ENCODE results near the gene UMPS. TPM values are rescaled to one million over a fixed set of nuclear protein-coding genes. Genes with fewer than 3 reads are reported as not detected.
A peak's percentile ranks its signal among the peaks of the same experiment; 100 is the strongest.
"Not testable (repeated sequence)": the region's sequence is repeated elsewhere in the genome, so short reads cannot be mapped to it uniquely, and the experiment has no call there.

Gene UMPS
- total RNA-seq, 1 experiment from 2014 or later, result 62.9 TPM

DNA sequence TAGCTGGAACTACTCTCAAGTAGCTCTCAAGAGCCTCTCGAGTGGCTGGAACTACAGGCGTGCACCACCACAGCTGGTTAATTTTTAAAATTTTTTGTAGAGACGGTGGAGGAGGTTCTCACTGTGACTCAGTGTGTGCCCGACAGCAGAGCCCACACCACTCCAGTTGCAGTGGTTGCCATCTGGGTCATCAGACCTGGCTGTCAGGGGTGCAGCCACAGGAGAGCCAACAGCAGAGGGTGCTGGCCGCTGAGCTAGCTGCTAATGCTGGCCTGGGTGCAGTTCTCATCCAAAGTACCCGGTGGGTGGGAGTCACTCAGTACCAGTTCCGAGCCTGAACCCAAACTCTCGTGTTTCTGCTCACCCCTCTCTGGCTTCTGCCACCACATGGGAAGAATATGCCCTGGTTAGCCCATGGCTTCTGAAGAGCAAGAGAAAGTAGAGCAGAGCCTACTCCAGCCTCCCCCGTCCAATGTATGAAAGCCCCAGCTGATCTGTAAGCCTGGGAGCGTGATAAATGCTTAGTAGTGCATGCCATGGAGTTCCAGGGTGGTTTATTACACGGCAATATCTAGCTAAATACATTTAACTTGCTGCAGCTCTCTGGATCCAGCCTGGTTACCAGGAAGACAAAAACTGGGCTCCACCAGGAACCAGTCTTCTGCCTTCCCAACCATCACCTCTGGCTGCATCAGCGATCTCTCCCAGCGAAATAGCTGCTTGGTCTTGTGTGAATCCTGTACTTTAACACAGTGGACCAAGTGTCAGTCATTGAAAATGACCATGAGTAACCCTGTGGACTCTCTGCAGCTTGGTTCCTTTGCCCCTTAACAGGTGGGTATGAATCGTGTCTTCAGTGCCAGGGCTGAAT lies 17.1 kb downstream of the UMPS start:
- Histone ChIP-seq H3K36me3 (peaks cover 41% of the 10 kb centered on the region), H3K4me3 (no peak overlapping the region), H3K27me3 (no peaks in the 10 kb centered on the region), H3K4me1 (no peaks in the 10 kb centered on the region), H3K27ac (no peak overlapping the region), H3K9me3 (replicated peaks) (no peaks in the 10 kb centered on the region)
- DNase-seq, result no peak

DNA sequence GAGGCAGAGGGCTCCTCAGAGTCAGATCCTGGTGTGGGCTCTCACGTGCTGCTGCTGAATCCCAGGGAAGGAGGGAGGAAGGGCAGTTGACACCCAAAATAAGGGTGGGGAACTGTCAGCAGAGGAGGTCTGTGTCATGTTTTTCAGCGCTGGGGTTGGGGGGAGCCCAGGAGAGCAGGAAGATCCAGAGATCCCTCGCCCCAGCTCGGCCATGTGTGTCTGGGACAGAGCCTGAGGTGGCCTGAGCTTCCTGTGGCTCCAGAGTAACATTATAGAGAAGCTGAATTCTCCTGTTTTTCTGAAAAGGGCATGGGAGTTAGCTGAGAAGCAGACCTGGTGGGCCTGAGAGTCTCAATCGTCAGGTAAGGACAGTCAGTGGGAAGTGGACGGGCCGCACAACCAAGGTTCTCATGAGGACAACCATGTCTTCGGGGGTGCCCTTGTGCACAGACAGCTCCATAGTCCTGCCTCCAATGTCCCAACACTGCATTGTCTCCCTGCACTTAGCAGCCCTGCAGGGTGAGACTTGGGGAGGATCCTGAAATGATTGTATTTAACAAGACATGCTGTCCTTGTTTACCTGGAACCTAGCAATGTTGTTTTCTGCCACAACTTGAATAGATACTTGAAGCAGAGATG lies 18.4 kb downstream of the UMPS start:
- no peak for DNase-seq
- H3K9me3 ChIP-seq (replicated peaks), result no peaks in the 10 kb centered on the region

DNA sequence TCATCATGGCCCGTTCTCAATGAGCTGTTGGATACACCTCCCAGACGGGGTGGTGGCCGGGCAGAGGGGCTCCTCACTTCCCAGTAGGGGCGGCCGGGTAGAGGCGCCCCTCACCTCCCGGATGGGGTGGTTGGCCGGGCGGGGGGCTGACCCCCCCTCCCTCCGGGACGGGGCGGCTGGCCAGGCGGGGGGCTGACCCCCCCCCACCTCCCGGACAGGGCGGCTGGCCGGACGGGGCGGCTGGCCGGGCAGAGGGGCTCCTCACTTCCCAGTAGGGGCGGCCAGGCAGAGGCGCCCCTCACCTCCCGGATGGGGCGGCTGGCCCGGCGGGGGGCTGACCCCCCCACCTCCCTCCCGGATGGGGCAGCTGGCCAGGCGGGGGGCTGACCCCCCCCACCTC lies 19.6 kb downstream of the UMPS start:
- H3K27me3 ChIP-seq; H3K4me1 ChIP-seq; H3K27ac ChIP-seq; H3K9me3 ChIP-seq (replicated peaks); H3K4me3 ChIP-seq; DNase-seq: not testable (repeated sequence)
- H3K36me3 ChIP-seq, result peaks cover 18% of the 10 kb centered on the region

More for the DNA sequence above, 18.4 kb downstream of the UMPS start:
- Histone ChIP-seq H3K36me3 (peaks cover 30% of the 10 kb centered on the region), H3K27me3 (no peaks in the 10 kb centered on the region), H3K4me1 (no peaks in the 10 kb centered on the region), H3K27ac (no peak overlapping the region), H3K4me3 (no peak overlapping the region)

DNA sequence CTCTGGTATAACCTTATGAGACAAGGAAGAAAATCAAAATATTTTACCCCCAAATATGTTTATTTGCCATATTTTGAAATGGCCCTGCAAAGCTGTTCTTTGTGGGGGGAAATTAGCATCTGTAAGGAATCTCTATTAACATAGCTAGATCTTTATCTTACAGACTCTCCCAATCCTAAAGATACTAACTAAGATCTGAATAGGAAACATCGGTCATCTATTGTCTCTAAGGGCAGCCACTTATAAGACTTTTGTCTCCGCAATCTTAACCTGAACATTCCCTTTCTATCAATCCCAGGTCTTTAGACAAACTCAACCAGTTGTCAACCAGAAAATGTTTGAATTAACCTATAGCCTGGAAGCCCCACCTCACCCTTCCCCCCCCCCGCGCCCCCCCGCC lies 21.2 kb downstream of the UMPS start:
- no peaks in the 10 kb centered on the region for H3K27me3 ChIP-seq
- no peaks in the 10 kb centered on the region for H3K9me3 ChIP-seq (replicated peaks)
- no peak overlapping the region for H3K4me3 ChIP-seq
- peaks cover 8% of the 10 kb centered on the region; the same call in 1 of the 2 replicates for H3K36me3 ChIP-seq
- H3K27ac ChIP-seq, result no peak overlapping the region
- DNase-seq, result no peak
- no peaks in the 10 kb centered on the region for H3K4me1 ChIP-seq

DNA sequence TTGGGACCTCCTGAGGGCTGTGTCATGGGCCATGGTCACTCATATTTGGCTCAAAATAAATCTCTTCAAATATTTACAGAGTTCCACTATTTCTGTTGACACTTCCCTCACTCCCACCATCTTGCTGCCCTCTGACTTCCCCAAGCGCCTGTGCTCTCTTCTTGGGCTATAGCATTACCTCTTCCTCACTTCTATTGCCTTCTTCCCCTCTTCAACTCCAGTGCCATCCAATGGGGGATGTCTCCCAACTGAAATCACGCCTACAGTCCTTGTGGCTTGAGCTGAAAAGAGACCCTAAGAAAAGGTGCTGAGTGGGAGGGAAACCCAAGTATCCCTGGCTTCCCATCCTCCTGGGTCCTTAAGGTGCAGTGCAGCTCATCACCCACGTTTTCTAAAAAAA lies 21.8 kb downstream of the UMPS start:
- no peak for DNase-seq
- no peak overlapping the region for H3K4me3 ChIP-seq
- H3K4me1 ChIP-seq, result no peaks in the 10 kb centered on the region
- H3K9me3 ChIP-seq (replicated peaks), result no peaks in the 10 kb centered on the region
- H3K27me3 ChIP-seq, result no peaks in the 10 kb centered on the region
- no peak overlapping the region for H3K27ac ChIP-seq
- H3K36me3 ChIP-seq, result peaks cover 8% of the 10 kb centered on the region; the same call in 1 of the 2 replicates

DNA sequence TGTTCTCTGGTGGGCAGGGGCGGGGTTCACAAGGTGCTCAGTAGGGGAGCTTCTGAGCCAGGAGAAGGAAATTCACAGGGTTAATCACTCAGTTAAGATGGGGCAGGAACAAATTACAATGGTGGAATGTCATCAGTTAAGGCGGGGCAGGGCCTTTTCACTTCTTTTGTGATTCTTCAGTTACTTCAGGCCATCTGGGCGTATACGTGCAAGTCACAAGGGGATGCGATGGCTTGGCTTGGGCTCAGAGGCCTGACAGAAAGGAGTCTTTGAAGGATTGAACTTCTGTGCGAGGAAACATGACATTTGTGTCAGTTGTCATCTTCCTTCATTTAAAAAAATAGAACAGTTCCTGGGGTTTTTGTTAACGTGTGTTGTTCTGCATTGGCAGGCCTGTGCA lies 27.7 kb downstream of the UMPS start:
- H3K4me3 ChIP-seq; DNase-seq; H3K9me3 ChIP-seq (replicated peaks); H3K27me3 ChIP-seq; H3K27ac ChIP-seq; H3K36me3 ChIP-seq: not testable (repeated sequence)
- peaks cover 28% of the 10 kb centered on the region for H3K4me1 ChIP-seq

DNA sequence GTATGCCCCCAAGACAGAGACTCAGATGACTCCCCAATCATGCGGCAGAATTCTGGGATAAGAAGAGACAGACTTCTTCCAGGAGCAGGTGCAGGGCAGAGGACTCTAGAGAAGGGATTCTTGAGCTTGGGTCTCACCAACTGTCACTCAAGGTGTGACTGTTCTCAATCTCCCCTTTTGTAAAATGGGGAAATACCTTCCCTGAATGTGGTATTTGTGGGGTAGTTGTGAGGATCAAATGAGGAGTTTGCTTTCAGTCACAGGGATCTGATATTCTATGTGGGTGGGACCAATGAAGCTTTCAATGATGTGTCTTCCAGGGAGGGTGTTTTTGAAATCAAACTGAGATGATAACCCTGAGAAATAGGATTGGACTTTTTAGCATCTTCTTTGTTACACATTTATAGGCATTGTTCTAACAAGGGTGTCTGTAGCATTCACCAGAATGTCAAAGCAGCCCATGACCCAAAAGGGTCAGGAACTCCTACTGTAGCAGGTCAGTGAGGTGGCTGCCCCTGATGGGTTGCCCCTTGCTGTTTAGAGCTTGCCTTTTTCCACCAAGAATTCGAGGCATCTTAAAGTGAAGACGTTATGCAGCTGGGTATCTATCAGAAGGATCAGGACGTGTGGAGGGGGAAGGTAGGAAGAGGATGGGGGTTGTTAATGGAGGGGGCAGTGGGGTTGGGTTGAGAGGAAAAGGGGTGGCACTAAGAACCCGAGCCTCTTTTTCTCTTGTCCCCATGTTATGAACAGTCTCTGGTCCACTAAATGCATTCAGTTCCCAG lies 28.8 kb downstream of the UMPS start:
- Histone ChIP-seq H3K27ac (peak overlapping the region; percentile 95), H3K4me3 (no peak overlapping the region), H3K36me3 (no peaks in the 10 kb centered on the region), H3K9me3 (replicated peaks) (no peaks in the 10 kb centered on the region), H3K27me3 (no peaks in the 10 kb centered on the region), H3K4me1 (peaks cover 28% of the 10 kb centered on the region)
- no peak for DNase-seq

DNA sequence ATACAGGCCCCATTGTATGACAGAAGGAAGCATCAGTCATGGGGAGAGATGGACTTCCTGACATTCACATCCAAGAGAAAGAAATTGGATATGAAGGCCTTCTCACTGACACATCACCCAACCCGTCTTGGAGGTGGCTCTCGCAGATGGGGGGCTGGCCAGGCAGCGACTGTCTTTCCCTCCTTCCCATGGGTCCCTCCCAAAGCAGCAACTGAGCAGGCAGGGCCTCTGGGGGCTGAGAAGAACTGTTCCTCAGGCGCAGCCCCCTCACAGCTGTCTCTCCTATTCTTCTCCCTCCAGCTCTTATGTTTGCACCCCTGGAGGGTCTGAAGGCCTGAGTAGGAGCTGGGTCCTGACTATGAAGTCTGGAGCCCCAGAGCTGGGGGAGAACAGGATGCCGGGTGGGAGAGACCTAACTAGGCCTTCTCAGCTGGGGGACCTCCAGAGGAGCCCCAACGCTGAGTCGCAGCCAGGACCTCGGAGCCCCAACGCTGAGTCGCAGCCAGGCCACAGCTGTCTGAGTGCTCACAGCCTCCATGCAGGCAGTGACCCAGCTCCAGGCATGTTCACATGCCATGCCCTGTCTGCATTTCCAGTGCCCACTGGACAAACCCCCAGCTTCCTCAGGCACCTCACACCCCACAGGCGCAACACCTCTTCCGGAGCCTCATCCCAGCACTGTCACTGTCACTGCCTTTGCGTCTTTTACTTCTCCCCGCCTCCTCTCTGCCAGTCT lies 29.6 kb downstream of the UMPS start:
- no peaks in the 10 kb centered on the region for H3K9me3 ChIP-seq (replicated peaks)
- DNase-seq, result peak; percentile 64 to 65
- H3K4me1 ChIP-seq, result peaks cover 28% of the 10 kb centered on the region
- no peaks in the 10 kb centered on the region for H3K27me3 ChIP-seq
- H3K36me3 ChIP-seq, result no peaks in the 10 kb centered on the region
- peak overlapping the region; percentile 95 for H3K27ac ChIP-seq
- no peak overlapping the region for H3K4me3 ChIP-seq

DNA sequence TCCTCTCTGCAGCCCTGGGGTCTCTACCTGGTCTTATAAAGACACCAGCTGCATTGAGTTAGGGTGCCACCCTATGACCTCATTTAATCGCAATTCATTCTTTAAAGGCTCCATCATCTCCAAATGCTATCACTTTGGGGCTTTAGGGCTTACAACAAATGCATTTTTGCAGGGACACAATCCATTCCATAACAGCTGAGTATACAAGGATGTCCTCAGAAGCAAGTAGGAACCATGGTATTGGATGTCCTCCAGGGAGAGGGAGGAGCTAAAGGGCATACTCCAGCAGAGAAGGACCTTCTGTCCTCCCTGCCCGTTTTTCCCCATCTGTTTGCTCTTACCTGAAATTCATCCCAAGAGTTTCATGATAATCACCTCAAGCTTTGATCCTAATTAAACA lies 30.3 kb downstream of the UMPS start:
- Histone ChIP-seq H3K27ac (peak overlapping the region; percentile 95), H3K4me1 (peaks cover 36% of the 10 kb centered on the region), H3K9me3 (replicated peaks) (no peaks in the 10 kb centered on the region), H3K36me3 (no peaks in the 10 kb centered on the region), H3K4me3 (no peak overlapping the region; the same call in 1 of the 2 replicates), H3K27me3 (no peaks in the 10 kb centered on the region)
- peak; percentile 93 to 97 for DNase-seq

DNA sequence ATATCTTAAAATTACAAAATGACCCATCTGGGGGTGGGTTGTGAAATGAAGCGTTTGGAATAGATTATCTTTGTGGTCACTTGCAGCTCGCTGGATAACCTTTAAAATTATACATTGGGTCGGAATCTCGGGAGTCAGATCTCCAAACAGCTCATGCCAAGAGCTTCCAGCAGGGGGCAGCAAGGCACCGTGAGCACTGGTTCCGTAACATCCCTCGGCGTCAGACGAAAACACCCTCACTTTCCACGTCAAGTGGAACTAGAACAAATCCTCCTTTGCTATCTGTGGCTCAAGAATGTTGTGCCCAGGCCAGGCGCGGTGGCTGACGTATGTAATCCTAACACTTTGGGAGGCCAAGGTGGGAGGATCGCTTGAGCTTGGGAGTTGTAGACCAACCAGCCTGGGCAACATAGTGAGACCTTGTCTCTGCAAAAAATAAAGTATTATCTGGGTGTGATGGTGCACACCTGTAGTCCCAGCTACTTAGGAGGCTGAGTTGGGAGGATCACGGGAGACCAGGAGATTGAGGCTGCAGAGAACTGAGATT lies 31.1 kb downstream of the UMPS start:
- Histone ChIP-seq H3K36me3 (no peaks in the 10 kb centered on the region), H3K4me1 (peaks cover 41% of the 10 kb centered on the region), H3K4me3 (peak overlapping the region; percentile 5), H3K27ac (peak overlapping the region; percentile 95), H3K9me3 (replicated peaks) (no peaks in the 10 kb centered on the region), H3K27me3 (no peaks in the 10 kb centered on the region)
- peak; percentile 83 to 93 for DNase-seq

DNA sequence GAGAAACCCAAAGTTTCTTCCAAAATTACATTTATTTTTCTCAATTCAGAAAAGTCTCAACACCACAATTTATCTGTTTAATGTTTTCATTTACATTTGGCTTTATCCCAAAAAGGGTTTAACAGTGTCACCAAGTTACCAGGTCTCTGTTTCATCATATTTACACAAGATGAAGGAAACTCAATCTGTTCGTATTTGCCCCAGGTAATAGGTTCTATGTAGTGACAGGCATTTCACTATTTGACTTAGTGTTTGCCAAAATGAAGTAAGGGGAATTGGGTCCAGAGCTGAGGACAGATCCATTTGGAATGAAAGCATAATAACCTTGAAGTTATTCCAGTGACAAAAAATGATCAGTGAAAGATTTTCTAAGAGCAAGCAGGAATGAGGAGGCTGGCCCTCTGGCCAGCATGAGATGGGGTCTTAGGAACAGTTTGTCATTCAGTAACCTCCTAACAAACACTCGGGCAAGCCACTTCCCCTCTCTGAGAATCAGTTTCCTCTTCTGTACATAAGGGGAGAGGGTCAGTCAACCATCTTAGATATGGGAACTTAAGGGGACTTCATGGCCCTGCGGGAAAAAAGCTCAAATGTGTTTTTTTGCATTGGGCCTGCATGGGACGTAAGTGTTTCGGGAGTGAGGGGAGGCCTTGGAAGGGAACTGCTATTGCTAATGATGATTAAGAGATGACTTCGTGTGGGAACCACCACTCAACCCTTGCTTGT lies 31.8 kb downstream of the UMPS start:
- peaks cover 49% of the 10 kb centered on the region for H3K4me1 ChIP-seq
- H3K9me3 ChIP-seq (replicated peaks), result no peaks in the 10 kb centered on the region
- H3K27ac ChIP-seq, result no peak overlapping the region
- DNase-seq, result no peak
- peaks cover 5% of the 10 kb centered on the region for H3K36me3 ChIP-seq
- H3K4me3 ChIP-seq, result no peak overlapping the region
- H3K27me3 ChIP-seq, result no peaks in the 10 kb centered on the region

DNA sequence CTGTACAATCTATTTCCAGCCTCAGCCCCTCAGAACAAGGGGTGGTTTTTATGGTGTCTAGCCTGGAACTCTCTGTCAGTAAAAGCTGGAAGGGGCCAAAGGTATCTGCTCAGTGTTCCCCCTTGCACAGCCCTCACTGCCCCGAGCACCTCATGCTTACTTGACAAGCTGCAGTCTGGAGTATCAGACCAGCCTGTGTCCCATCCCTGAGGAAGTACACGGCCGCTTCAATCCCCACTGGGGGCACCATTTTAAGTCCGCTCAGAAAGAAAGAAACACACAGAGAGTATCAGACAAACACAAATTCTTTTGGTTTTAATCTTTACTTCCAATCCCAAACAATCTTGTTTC lies 32.4 kb downstream of the UMPS start:
- DNase-seq, result no peak
- Histone ChIP-seq H3K4me1 (peaks cover 54% of the 10 kb centered on the region), H3K27me3 (no peaks in the 10 kb centered on the region), H3K36me3 (peaks cover 6% of the 10 kb centered on the region), H3K4me3 (no peak overlapping the region), H3K9me3 (replicated peaks) (no peaks in the 10 kb centered on the region), H3K27ac (no peak overlapping the region)

DNA sequence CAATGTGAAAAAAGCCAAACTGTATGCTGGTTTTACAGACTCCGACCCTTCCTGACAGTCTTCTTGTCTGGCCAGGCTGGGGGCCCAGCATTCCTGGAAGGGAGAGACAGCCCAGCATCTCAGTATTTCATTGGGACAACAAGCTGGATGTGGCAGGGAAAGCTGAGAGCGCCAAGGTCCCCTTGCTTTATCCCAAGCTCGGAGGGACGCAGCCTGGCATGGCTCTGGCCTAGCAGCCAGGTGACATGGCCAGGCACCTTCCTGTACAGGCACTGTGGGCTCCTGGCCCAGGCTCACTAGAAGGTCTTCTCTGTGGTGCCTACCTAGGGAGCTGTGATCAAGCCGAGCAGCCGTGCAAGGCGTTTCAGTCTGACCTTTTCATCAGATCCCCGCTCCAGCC lies 33.0 kb downstream of the UMPS start:
- Histone ChIP-seq H3K4me3 (no peak overlapping the region), H3K27me3 (no peaks in the 10 kb centered on the region), H3K36me3 (peaks cover 7% of the 10 kb centered on the region), H3K9me3 (replicated peaks) (no peaks in the 10 kb centered on the region), H3K4me1 (peaks cover 58% of the 10 kb centered on the region), H3K27ac (no peak overlapping the region)
- DNase-seq, result no peak
